ENCODE data around the gene PLA2G4E. TPM values are rescaled to one million over a fixed set of nuclear protein-coding genes. Genes with fewer than 3 reads are reported as not detected.

Gene PLA2G4E
- total RNA-seq, 1 experiment from 2014 or later, result 1.8 TPM

DNA sequence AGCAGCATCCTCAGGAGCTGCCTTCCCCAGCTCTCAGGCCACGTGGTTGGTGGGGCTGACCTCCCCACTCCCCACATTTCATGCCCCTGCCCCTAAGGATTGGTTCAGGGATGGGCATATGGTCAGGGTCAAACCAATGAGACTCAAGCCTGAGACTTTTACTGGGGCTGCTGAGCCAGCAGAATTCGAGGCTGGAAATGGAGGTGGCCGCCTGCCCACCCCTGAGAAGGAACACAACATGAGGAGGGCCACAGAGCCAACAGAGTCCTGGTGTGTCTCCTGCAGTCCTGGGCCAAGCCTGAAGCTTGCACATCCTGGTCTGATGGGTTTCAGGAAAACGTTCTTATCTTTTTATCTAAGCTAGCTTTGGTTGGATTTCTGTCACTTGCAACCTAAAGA lies 54.4 kb downstream of the PLA2G4E start:
- no TSS peak for BruUV-seq (replicated peaks)
- H3K9me3 Mint-ChIP-seq (ENCODE audit: unreplicated experiment), result no peaks in the 10 kb centered on the region
- Histone ChIP-seq H3K4me1 (peaks cover 53% of the 10 kb centered on the region), H3K9me3 (no peaks in the 10 kb centered on the region), H3K4me3 (ENCODE audit: low read depth, low read length) (no peak overlapping the region), H3K36me3 (ENCODE audit: control insufficient read depth, insufficient read depth, low read length) (no peaks in the 10 kb centered on the region; the same call in 1 of the 2 replicates), H3K27me3 (replicated peaks; ENCODE audit: control insufficient read depth, insufficient read depth, low read length) (no peaks in the 10 kb centered on the region)
- peak overlapping the region; percentile 36 for H3K27ac Mint-ChIP-seq (ENCODE audit: unreplicated experiment)
- H3K4me1 Mint-ChIP-seq (ENCODE audit: low read depth, unreplicated experiment), result peaks cover 57% of the 10 kb centered on the region
- H3K36me3 Mint-ChIP-seq (ENCODE audit: insufficient read depth, unreplicated experiment), result peaks cover 32% of the 10 kb centered on the region
- TF ChIP-seq, protein P1, sequence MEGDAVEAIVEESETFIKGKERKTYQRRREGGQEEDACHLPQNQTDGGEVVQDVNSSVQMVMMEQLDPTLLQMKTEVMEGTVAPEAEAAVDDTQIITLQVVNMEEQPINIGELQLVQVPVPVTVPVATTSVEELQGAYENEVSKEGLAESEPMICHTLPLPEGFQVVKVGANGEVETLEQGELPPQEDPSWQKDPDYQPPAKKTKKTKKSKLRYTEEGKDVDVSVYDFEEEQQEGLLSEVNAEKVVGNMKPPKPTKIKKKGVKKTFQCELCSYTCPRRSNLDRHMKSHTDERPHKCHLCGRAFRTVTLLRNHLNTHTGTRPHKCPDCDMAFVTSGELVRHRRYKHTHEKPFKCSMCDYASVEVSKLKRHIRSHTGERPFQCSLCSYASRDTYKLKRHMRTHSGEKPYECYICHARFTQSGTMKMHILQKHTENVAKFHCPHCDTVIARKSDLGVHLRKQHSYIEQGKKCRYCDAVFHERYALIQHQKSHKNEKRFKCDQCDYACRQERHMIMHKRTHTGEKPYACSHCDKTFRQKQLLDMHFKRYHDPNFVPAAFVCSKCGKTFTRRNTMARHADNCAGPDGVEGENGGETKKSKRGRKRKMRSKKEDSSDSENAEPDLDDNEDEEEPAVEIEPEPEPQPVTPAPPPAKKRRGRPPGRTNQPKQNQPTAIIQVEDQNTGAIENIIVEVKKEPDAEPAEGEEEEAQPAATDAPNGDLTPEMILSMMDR (IDR thresholded peaks at IDR 0.05; ENCODE audit: insufficient read depth in 1 of 2, low read depth in 1 of 2, low read length in 1 of 2, severe bottlenecking in 1 of 2, unreplicated experiment in 1 of 2), result no peak
- CTCF ChIA-PET, result interaction anchor here (1.4 kb wide), 1 partner anchor 14 kb away, joined by 3 read pairs; no protein-coding TSS in a partner anchor
- H3K4me3 Mint-ChIP-seq (ENCODE audit: unreplicated experiment), result no peak overlapping the region
- DNase-seq, result no peak
- H3K27me3 Mint-ChIP-seq (ENCODE audit: insufficient read depth, unreplicated experiment), result no peaks in the 10 kb centered on the region
- POLR2A ChIA-PET, result no interaction called here
- intact Hi-C loops (cut with micrococcal nuclease; ENCODE audit: unreplicated experiment), result no loop called here

DNA sequence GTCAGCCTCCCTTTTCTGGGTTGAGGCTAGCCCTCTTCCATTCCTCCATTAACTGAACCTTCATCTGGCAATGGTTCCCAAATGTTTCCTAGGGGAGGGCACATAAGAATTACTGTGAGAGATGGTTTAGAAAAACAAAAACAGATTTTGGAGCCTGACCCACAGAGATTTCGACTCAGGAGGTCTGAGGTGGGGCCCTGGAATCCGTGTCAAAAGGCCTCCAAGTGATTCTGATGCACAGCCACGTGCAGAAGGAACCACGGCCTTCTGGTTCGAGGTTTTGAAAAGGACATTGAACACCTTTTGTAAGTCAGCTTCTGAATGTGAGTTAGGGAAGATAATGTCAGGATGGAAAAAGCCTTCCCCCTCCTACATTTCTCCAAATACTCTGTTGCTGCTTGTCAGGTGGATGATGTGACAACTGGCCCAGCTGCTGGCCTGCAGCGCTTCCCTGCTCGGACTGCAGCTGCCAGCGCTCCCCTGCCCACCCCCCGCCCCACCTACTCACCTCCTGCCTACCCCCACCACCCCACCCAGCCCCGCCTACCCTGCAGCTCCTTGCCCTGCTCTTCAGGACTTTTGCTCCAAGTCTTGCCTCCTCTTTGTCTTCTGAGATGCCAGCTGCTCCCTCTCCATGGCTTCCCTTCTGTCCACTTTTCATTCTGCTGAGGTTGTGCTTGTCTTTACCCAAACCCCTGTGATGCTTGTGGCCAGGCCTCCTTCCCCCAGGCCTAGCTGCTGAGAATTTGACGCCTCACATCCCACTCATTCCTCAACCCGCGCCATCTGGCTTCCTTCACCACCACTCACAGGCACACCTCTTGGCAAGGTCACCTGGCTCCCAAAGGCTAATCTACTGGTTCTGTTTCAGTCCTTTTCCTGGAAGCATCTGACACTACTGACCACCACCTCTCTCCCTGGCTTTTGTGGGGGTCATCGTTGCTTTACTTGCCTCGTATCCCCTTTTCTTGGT lies 55.1 kb downstream of the PLA2G4E start:
- H3K27me3 ChIP-seq (replicated peaks; ENCODE audit: control insufficient read depth, insufficient read depth, low read length), result no peaks in the 10 kb centered on the region
- TF ChIP-seq, protein P1 (IDR thresholded peaks at IDR 0.05; ENCODE audit: insufficient read depth in 1 of 2, low read depth in 1 of 2, low read length in 1 of 2, severe bottlenecking in 1 of 2, unreplicated experiment in 1 of 2), result no peak
- H3K9me3 Mint-ChIP-seq (ENCODE audit: unreplicated experiment), result no peaks in the 10 kb centered on the region
- H3K9me3 ChIP-seq, result no peaks in the 10 kb centered on the region
- no TSS peak for BruUV-seq (replicated peaks)
- no peaks in the 10 kb centered on the region for H3K27me3 Mint-ChIP-seq (ENCODE audit: insufficient read depth, unreplicated experiment)
- ChIA-PET POLR2A (no interaction called here), CTCF (no interaction called here)
- H3K4me3 ChIP-seq (ENCODE audit: low read depth, low read length), result no peak overlapping the region
- H3K4me1 Mint-ChIP-seq (ENCODE audit: low read depth, unreplicated experiment), result peaks cover 62% of the 10 kb centered on the region
- peak overlapping the region; percentile 39 for H3K27ac Mint-ChIP-seq (ENCODE audit: unreplicated experiment)
- H3K36me3 ChIP-seq (ENCODE audit: control insufficient read depth, insufficient read depth, low read length), result no peaks in the 10 kb centered on the region; the same call in 1 of the 2 replicates
- H3K36me3 Mint-ChIP-seq (ENCODE audit: insufficient read depth, unreplicated experiment), result peaks cover 39% of the 10 kb centered on the region
- H3K4me1 ChIP-seq, result peaks cover 54% of the 10 kb centered on the region
- intact Hi-C loops (cut with micrococcal nuclease; ENCODE audit: unreplicated experiment), result no loop called here
- no peak for DNase-seq
- no peak overlapping the region for H3K4me3 Mint-ChIP-seq (ENCODE audit: unreplicated experiment)

DNA sequence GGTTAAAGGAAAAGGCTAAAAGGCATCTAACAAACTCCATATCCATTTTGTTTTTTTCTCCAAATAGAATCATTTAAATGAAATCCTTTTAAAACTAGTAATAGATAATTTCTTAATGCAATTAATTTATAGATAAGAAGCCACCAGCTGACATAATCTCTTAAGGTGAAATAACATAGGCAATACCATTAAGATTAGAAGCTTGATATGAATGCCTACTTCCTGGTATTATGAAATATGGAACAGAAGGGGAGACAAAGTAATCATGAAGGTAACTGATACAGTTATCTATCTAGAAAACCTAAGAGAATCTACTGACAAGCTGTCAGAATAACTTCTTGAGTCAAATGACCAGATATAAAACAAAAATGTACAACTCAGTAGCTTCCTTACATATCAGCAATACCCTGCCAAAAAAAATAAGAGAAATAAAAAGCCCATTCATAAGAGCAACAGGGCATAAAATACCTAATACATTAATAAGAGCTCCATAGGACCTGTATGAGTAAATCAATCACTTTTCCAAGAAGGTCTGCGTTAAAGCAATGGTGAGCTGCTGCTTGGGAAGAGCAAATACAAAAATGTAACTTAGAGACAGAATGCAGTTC lies 59.1 kb downstream of the PLA2G4E start:
- CTCF ChIA-PET, result no interaction called here
- Histone ChIP-seq H3K36me3 (ENCODE audit: control insufficient read depth, insufficient read depth, low read length) (no peaks in the 10 kb centered on the region), H3K4me1 (peaks cover 46% of the 10 kb centered on the region), H3K27me3 (replicated peaks; ENCODE audit: control insufficient read depth, insufficient read depth, low read length) (no peaks in the 10 kb centered on the region), H3K9me3 (no peaks in the 10 kb centered on the region), H3K4me3 (ENCODE audit: low read depth, low read length) (no peak overlapping the region)
- POLR2A ChIA-PET, result interaction anchor here (0.6 to 2.6 kb wide), 2 partner anchors 11 to 768 kb away, joined by 11 to 15 read pairs; partner anchors contain the start of gene EHD4
- H3K27ac Mint-ChIP-seq (ENCODE audit: unreplicated experiment), result peak overlapping the region; percentile 85
- peaks cover 39% of the 10 kb centered on the region for H3K4me1 Mint-ChIP-seq (ENCODE audit: low read depth, unreplicated experiment)
- no peak for DNase-seq
- peak overlapping the region; percentile 55 for H3K4me3 Mint-ChIP-seq (ENCODE audit: unreplicated experiment)
- TF ChIP-seq, protein P1 (IDR thresholded peaks at IDR 0.05; ENCODE audit: insufficient read depth in 1 of 2, low read depth in 1 of 2, low read length in 1 of 2, severe bottlenecking in 1 of 2, unreplicated experiment in 1 of 2), result no peak
- peaks cover 53% of the 10 kb centered on the region for H3K36me3 Mint-ChIP-seq (ENCODE audit: insufficient read depth, unreplicated experiment)
- no peaks in the 10 kb centered on the region for H3K9me3 Mint-ChIP-seq (ENCODE audit: unreplicated experiment)
- H3K27me3 Mint-ChIP-seq (ENCODE audit: insufficient read depth, unreplicated experiment), result no peaks in the 10 kb centered on the region
- BruUV-seq (replicated peaks), result TSS peak; percentile 88
- intact Hi-C loops (cut with micrococcal nuclease; ENCODE audit: unreplicated experiment), result loop anchor here (1.0 kb wide), 1 partner anchor 8 kb away; no protein-coding TSS in a partner anchor

All from Caco-2 (cell line).